ENCODE measurements around the gene MS4A10. TPM values are rescaled to one million over a fixed set of nuclear protein-coding genes. Genes with fewer than 3 reads are reported as not detected.

The MS4A10 gene
- total and polyA plus RNA-seq, 10 of the 15 experiments (the other 5 are each of a cell fraction or from before 2014, with no cell fraction given) = not detected

GRCh38 chr11:60762851-60763691, 22.1 kb upstream of the MS4A10 start (continued):
- 0 out of 4 replicates have a peak, but pooled peaks of 1 of the 2 experiments have one; percentile 3 for TF ChIP-seq SRF (IDR thresholded peaks at IDR 0.05; ENCODE audit: low read depth in 2 of 2, low read length in 2 of 2)
- TF ChIP-seq MAX (IDR thresholded peaks at IDR 0.05; ENCODE audit: low read depth, low read length) = no peak; the same call in 1 of the 2 replicates
- no peak for TF ChIP-seq ETV6 (conservative IDR thresholded peaks at IDR 0.05 in 1 of 2, IDR thresholded peaks at IDR 0.05 in 1 of 2; ENCODE audit: borderline replicate concordance in 1 of 2, low read depth in 1 of 2)
- TF ChIP-seq SIX5 (IDR thresholded peaks at IDR 0.05; ENCODE audit: low read depth, low read length, severe bottlenecking) = no peak
- TF ChIP-seq IKZF2 (IDR thresholded peaks at IDR 0.05) = peak; percentile 78 to 79; a peak in 3 of 4 replicates
- TF ChIP-seq POLR2A (IDR thresholded peaks at IDR 0.05; ENCODE audit: low read depth, low read length) = no peak; the same call in 1 of the 2 replicates
- TF ChIP-seq EP300 (IDR thresholded peaks at IDR 0.05; ENCODE audit: borderline replicate concordance in 1 of 2, control insufficient read depth in 1 of 2, low read depth in 2 of 2, low read length in 2 of 2) = peak; percentile 70 to 79; a peak in 3 of 4 replicates
- TF ChIP-seq TCF7 (IDR thresholded peaks at IDR 0.05; ENCODE audit: borderline replicate concordance) = no peak
- no peak for TF ChIP-seq TCF3 (IDR thresholded peaks at IDR 0.05; ENCODE audit: borderline replicate concordance, insufficient read depth, low read depth, low read length)
- peak; percentile 78; the same call in 1 of the 2 replicates for TF ChIP-seq RB1 (IDR thresholded peaks at IDR 0.05; ENCODE audit: borderline replicate concordance)
- peak; percentile 59 for TF ChIP-seq SMAD1 (IDR thresholded peaks at IDR 0.05; ENCODE audit: low read depth, partially characterized antibody)
